Measurements from ENCODE around the gene DPEP3.

The DPEP3 gene

DNA sequence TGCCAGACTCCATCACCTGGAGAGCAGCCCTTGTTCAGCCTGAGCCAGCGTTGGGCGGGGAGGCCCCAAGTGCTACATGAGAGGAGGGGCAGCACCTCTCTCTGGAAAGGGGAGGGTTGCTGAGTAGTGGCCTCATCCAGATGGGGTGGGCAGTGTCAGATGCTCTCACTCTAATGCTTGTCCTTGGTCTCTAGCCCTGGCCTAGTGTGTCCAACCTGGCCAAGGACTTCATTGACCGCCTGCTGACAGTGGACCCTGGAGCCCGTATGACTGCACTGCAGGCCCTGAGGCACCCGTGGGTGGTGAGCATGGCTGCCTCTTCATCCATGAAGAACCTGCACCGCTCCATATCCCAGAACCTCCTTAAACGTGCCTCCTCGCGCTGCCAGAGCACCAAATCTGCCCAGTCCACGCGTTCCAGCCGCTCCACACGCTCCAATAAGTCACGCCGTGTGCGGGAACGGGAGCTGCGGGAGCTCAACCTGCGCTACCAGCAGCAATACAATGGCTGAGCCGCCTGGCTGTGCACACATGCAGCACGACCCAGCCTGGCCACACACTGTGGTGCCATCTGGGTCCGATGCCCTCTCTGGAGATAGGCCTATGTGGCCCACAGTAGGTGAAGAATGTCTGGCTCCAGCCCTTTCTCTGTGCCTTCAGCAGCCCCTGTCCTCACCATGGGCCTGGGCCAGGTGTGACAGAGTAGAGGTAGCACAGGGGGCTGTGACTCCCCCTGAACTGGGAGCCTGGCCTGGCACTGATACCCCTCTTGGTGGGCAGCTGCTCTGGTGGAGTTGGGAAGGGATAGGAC lies 53.0 kb downstream of the DPEP3 start:
- Histone ChIP-seq H3K9me3 (ENCODE audit: control insufficient read depth, low read length) (no peaks in the 10 kb centered on the region), H3K4me1 (ENCODE audit: control insufficient read depth, insufficient read depth, low read length, poor library complexity, severe bottlenecking) (peaks cover 1% of the 10 kb centered on the region), H3K36me3 (ENCODE audit: control insufficient read depth, insufficient read depth, low read length) (peaks cover 27% of the 10 kb centered on the region), H3K27ac (ENCODE audit: low read depth, low read length, severe bottlenecking) (no peak overlapping the region), H3K4me3 (ENCODE audit: extremely low read depth, insufficient read depth, low read length, poor library complexity, severe bottlenecking) (no peak overlapping the region)
- 94 to 96% methylated on average over 19 to 21 of the region's 22 CpGs for WGBS, 2 experiments (ENCODE audit: insufficient coverage in 2 of 2)

GRCh38 chr16:67926181-67926750 lies 54.0 kb downstream of the DPEP3 start:
- no peak overlapping the region for H3K27ac ChIP-seq (ENCODE audit: low read depth, low read length, severe bottlenecking)
- WGBS, 2 experiments (ENCODE audit: insufficient coverage in 2 of 2): 80 to 88% methylated on average over 13 of the region's 13 CpGs
- no peak overlapping the region for H3K4me3 ChIP-seq (ENCODE audit: extremely low read depth, insufficient read depth, low read length, poor library complexity, severe bottlenecking)
- H3K9me3 ChIP-seq (ENCODE audit: control insufficient read depth, low read length): no peaks in the 10 kb centered on the region
- H3K4me1 ChIP-seq (ENCODE audit: control insufficient read depth, insufficient read depth, low read length, poor library complexity, severe bottlenecking): peaks cover 3% of the 10 kb centered on the region
- peaks cover 27% of the 10 kb centered on the region for H3K36me3 ChIP-seq (ENCODE audit: control insufficient read depth, insufficient read depth, low read length)
